Measurements from ENCODE around the gene PANK1.

GRCh38 chr10:89655722-89656121 is 10.7 kb upstream of the PANK1 start:
- no peak for TF ChIP-seq JUN (IDR thresholded peaks at IDR 0.05)
- TF ChIP-seq TP53 (CRISPR knock-in tag; IDR thresholded peaks at IDR 0.05), result no peak
- TF ChIP-seq CHD2 (IDR thresholded peaks at IDR 0.05; ENCODE audit: low read length, partially characterized antibody), result no peak
- no peak for TF ChIP-seq KDM1A (IDR thresholded peaks at IDR 0.05; ENCODE audit: low read depth)
- no peak for TF ChIP-seq CTCF (IDR thresholded peaks at IDR 0.05)
- no peak for TF ChIP-seq RAD21 (conservative IDR thresholded peaks at IDR 0.05 in 1 of 2, IDR thresholded peaks at IDR 0.05 in 1 of 2)
- no peak for TF ChIP-seq POLR2AphosphoS2 (conservative IDR thresholded peaks at IDR 0.05; ENCODE audit: low read length)
- no peak for TF ChIP-seq CBX2 (IDR thresholded peaks at IDR 0.05; ENCODE audit: borderline replicate concordance, low read depth)
- TF ChIP-seq REST (IDR thresholded peaks at IDR 0.05), result no peak
- TF ChIP-seq SMC3 (IDR thresholded peaks at IDR 0.05), result no peak
- TF ChIP-seq EP300 (IDR thresholded peaks at IDR 0.05), result no peak
- TF ChIP-seq POLR2A (IDR thresholded peaks at IDR 0.05; ENCODE audit: low read length), result no peak
- TF ChIP-seq PBX3 (IDR thresholded peaks at IDR 0.05), result no peak

All from A549 (cell line).